ENCODE data around the gene CPVL. TPM values are rescaled to one million over a fixed set of nuclear protein-coding genes. Genes with fewer than 3 reads are reported as not detected.

The CPVL gene
- total and polyA plus RNA-seq, 4 donors = 16.6 to 34.8 (median 17.6) TPM

GRCh38 chr7:29065181-29065857 is 81.0 kb downstream of the CPVL start:
- H3K9ac ChIP-seq (ENCODE audit: insufficient read depth in 1 of 2, low read length in 2 of 2) = no peak overlapping the region
- H3K27me3 ChIP-seq (ENCODE audit: control insufficient read depth in 3 of 3, insufficient read depth in 3 of 3, low read length in 2 of 3) = no peaks in the 10 kb centered on the region
- no peaks in the 10 kb centered on the region for H3K36me3 ChIP-seq (ENCODE audit: control insufficient read depth in 4 of 4, insufficient read depth in 4 of 4, low read length in 4 of 4)
- 49 to 61% methylated on average over 5 of the region's 5 CpGs for WGBS, 2 donors
- peaks cover 0 to 53% (median 25%) of the 10 kb centered on the region in 5 donors for H3K4me1 ChIP-seq (ENCODE audit: control insufficient read depth in 5 of 5, insufficient read depth in 5 of 5, low read length in 5 of 5)
- DNase-seq (peak; percentile 21 to 90 (median 90)), ATAC-seq (ENCODE audit: insufficient read depth, low FRiP score) (no peak)
- no peak overlapping the region for H3K4me3 ChIP-seq
- H3K9me3 ChIP-seq (ENCODE audit: control insufficient read depth in 4 of 4, insufficient read depth in 3 of 4, low read length in 3 of 4) = no peaks in the 10 kb centered on the region
- H3K27ac ChIP-seq (ENCODE audit: low read depth in 1 of 2, low read length in 1 of 2) = no peak overlapping the region
- TF ChIP-seq CTCF (IDR thresholded peaks at IDR 0.05; ENCODE audit: control extremely low read depth, extremely low read depth) = no peak

GRCh38 chr7:29063872-29064271 is 82.5 kb downstream of the CPVL start:
- Histone ChIP-seq H3K27me3 (ENCODE audit: control insufficient read depth in 3 of 3, insufficient read depth in 3 of 3, low read length in 2 of 3) (no peaks in the 10 kb centered on the region), H3K4me3 (no peak overlapping the region), H3K9me3 (ENCODE audit: control insufficient read depth in 4 of 4, insufficient read depth in 3 of 4, low read length in 3 of 4) (no peaks in the 10 kb centered on the region), H3K36me3 (ENCODE audit: control insufficient read depth in 4 of 4, insufficient read depth in 4 of 4, low read length in 4 of 4) (no peaks in the 10 kb centered on the region), H3K27ac (ENCODE audit: low read depth in 1 of 2, low read length in 1 of 2) (no peak overlapping the region), H3K4me1 (ENCODE audit: control insufficient read depth in 5 of 5, insufficient read depth in 5 of 5, low read length in 5 of 5) (peaks cover 0 to 46% (median 18%) of the 10 kb centered on the region in 5 donors), H3K9ac (ENCODE audit: insufficient read depth in 1 of 2, low read length in 2 of 2) (no peak overlapping the region)
- ATAC-seq (ENCODE audit: insufficient read depth, low FRiP score) = no peak
- 81 to 84% methylated on average over 2 of the region's 2 CpGs for WGBS, 2 donors
- no peak for DNase-seq
- no peak for TF ChIP-seq CTCF (IDR thresholded peaks at IDR 0.05; ENCODE audit: control extremely low read depth, extremely low read depth)

GRCh38 chr7:29063236-29063635 is 83.1 kb downstream of the CPVL start:
- Histone ChIP-seq H3K4me3 (no peak overlapping the region), H3K27me3 (ENCODE audit: control insufficient read depth in 3 of 3, insufficient read depth in 3 of 3, low read length in 2 of 3) (no peaks in the 10 kb centered on the region), H3K9me3 (ENCODE audit: control insufficient read depth in 4 of 4, insufficient read depth in 3 of 4, low read length in 3 of 4) (no peaks in the 10 kb centered on the region), H3K9ac (ENCODE audit: insufficient read depth in 1 of 2, low read length in 2 of 2) (no peak overlapping the region), H3K4me1 (ENCODE audit: control insufficient read depth in 5 of 5, insufficient read depth in 5 of 5, low read length in 5 of 5) (peaks cover 0 to 46% (median 18%) of the 10 kb centered on the region in 5 donors), H3K27ac (ENCODE audit: low read depth in 1 of 2, low read length in 1 of 2) (no peak overlapping the region), H3K36me3 (ENCODE audit: control insufficient read depth in 4 of 4, insufficient read depth in 4 of 4, low read length in 4 of 4) (no peaks in the 10 kb centered on the region)
- no peak for TF ChIP-seq CTCF (IDR thresholded peaks at IDR 0.05; ENCODE audit: control extremely low read depth, extremely low read depth)
- ATAC-seq (ENCODE audit: insufficient read depth, low FRiP score) (no peak), DNase-seq (peak in 2 of 3 donors; percentile 68 to 81)
- 84 to 87% methylated on average over 3 of the region's 3 CpGs for WGBS, 2 donors

All from lung (tissue), 12 donors.